ENCODE results near the gene CSRNP3.

GRCh38 chr2:165518611-165519010, 49.1 kb downstream of the CSRNP3 start:
- TF ChIP-seq CTCF (IDR thresholded peaks at IDR 0.05) (no peak), EZH2 (IDR thresholded peaks at IDR 0.05; ENCODE audit: borderline replicate concordance, insufficient read depth, low read depth, low read length, poor library complexity, severe bottlenecking) (no peak)
